ENCODE data around the gene GINM1.

The GINM1 gene

GRCh38 chr6:149565527-149566409 lies at the start of gene GINM1:
TSS of gene GINM1 (plus strand) at chr6:149566375. CDS start at chr6:149566415, 40 bp downstream.
- peak; percentile 97 for DNase-seq

GRCh38 chr6:149529650-149530049 lies 36.5 kb upstream of the GINM1 start:
- DNase-seq: no peak

- DNase-seq: no peak
Observed at GRCh38 chr6:149534742-149535141, 31.4 kb upstream of the GINM1 start.

GRCh38 chr6:149541139-149541538 lies 25.0 kb upstream of the GINM1 start:
- DNase-seq: no peak

- no peak for DNase-seq
Observed at GRCh38 chr6:149544646-149545257, 21.4 kb upstream of the GINM1 start.

GRCh38 chr6:149545258-149545753 lies 20.9 kb upstream of the GINM1 start:
- peak; percentile 79 for DNase-seq

GRCh38 chr6:149545754-149546471 lies 20.3 kb upstream of the GINM1 start, which contains the start of gene PPIL4:
TSS of gene PPIL4 (minus strand) at chr6:149546043. CDS start at chr6:149546005, 38 bp downstream.
- peak; percentile 98 for DNase-seq

- DNase-seq: no peak
Observed at GRCh38 chr6:149551920-149552319, 14.3 kb upstream of the GINM1 start.

GRCh38 chr6:149558029-149558428 lies 8.1 kb upstream of the GINM1 start:
- no peak for DNase-seq

- DNase-seq: no peak
Observed at GRCh38 chr6:149559389-149559788, 6.8 kb upstream of the GINM1 start.

- no peak for DNase-seq
Observed at GRCh38 chr6:149560736-149561135, 5.4 kb upstream of the GINM1 start.

GRCh38 chr6:149563203-149563927 lies 2.8 kb upstream of the GINM1 start:
- DNase-seq: no peak

GRCh38 chr6:149563928-149564325 lies 2.2 kb upstream of the GINM1 start:
- no peak for DNase-seq

- no peak for DNase-seq
Observed at GRCh38 chr6:149566410-149567193, 427 bp downstream of the GINM1 start.

- DNase-seq: no peak
Observed at GRCh38 chr6:149567194-149567586, 1.0 kb downstream of the GINM1 start.

- no peak for DNase-seq
Observed at GRCh38 chr6:149567945-149568585, 1.9 kb downstream of the GINM1 start.

- DNase-seq: no peak
Observed at GRCh38 chr6:149580880-149581279, 14.7 kb downstream of the GINM1 start.

- no peak for DNase-seq
Observed at GRCh38 chr6:149581349-149581748, 15.2 kb downstream of the GINM1 start.

GRCh38 chr6:149586149-149586548 lies 20.0 kb downstream of the GINM1 start:
- DNase-seq: no peak

- no peak for DNase-seq
Observed at GRCh38 chr6:149592983-149593382, 26.8 kb downstream of the GINM1 start.

- DNase-seq: no peak
Observed at GRCh38 chr6:149593408-149593807, 27.2 kb downstream of the GINM1 start.

Measured in right hindlimb (tissue), 1 donor.